Retinal pigment epithelial cell (primary cell): ENCODE results near the gene FKBP14.

Experiments
- DNase-seq: peaks from one replicate; pipeline ENCODE4 v3.0.0-alpha.2; 2010; ENCODE audit warnings: low read depth
- H3K4me3 ChIP-seq: 2 replicates; pipeline ENCODE4 v1.5.1; 2011; ENCODE audit warnings: mild to moderate bottlenecking, low read length, control low read depth, moderate library complexity
- TF ChIP-seq, protein P1 (sequence below): conservative IDR thresholded peaks from 2 replicates; pipeline ENCODE4 v1.5.1; 2011; ENCODE audit warnings: low read depth, low read length, control low read depth, inconsistent platforms

The FKBP14 gene

DNA sequence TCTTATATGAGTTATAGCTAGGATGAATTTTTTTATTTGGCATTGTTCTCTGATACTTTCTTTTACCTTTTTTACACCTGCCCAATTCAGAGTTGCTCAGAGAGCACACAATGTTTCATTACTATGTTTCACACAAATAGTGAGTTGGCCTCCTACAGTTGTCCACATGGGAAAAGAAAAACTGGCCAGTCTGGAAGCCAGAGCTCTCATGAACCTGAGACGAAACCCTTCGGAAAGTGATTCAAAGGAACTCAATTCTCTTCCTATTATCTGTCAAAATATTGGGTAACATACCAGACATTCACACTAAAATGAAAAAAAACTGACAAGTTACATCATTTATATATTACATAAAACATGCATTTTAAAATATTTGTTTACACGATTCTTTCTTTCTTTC lies 52.2 kb downstream of the FKBP14 start:
- no peak for DNase-seq
- no peak overlapping the region for H3K4me3 ChIP-seq
- TF ChIP-seq, protein P1, sequence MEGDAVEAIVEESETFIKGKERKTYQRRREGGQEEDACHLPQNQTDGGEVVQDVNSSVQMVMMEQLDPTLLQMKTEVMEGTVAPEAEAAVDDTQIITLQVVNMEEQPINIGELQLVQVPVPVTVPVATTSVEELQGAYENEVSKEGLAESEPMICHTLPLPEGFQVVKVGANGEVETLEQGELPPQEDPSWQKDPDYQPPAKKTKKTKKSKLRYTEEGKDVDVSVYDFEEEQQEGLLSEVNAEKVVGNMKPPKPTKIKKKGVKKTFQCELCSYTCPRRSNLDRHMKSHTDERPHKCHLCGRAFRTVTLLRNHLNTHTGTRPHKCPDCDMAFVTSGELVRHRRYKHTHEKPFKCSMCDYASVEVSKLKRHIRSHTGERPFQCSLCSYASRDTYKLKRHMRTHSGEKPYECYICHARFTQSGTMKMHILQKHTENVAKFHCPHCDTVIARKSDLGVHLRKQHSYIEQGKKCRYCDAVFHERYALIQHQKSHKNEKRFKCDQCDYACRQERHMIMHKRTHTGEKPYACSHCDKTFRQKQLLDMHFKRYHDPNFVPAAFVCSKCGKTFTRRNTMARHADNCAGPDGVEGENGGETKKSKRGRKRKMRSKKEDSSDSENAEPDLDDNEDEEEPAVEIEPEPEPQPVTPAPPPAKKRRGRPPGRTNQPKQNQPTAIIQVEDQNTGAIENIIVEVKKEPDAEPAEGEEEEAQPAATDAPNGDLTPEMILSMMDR, result no peak

DNA sequence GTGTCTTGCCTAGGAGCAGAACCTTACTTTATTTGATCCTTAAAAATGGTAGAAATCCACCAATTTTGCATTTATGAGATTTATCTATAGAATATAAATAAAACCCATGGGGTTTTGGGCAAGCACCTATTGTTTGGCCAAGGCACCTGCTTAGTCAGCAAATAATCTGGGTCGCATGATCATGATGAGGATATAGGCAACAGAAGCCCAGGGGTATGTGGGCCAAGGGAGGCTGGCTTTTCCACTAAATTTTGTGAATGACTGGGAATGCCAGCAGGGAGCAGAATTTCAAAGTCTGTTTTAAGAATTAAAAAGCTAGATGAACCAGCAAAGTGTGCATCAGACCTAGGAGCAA lies 54.2 kb downstream of the FKBP14 start:
- DNase-seq, result no peak
- no peak overlapping the region for H3K4me3 ChIP-seq
- TF ChIP-seq, protein P1, result no peak

DNA sequence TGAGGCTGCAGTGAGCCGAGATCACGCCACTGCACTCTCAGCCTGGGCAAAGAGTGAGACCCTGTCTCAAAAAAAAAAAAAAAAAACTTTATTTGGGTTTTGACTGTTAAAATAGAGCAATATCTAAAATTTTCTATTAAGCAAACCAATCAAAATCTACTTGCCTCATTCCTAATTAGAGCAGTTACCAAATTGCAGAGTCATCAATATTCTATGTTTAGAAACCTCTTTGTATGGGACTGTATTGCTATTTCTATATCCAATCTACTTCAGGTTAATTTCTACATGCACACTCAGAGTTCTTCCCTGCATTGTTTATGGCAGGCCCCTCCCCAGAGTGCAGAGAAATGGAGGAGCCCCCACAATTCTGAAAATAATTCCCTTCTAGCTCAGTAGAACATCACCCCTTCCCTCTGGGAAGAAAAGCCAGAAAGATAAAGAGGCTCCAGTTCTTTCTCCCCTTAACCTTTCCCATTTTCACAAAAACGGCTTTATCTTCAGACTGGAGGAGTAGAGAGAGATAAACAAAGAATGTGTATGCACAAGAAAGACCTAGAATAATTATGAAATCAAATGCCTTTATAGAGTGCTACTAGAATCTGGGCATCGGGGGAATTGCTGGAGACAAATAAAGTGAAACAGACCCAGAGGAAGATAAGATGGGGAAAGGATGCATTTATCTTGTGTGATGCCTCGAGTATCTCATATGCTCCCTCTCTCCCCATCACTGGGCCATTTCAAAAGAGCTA lies 54.8 kb downstream of the FKBP14 start:
- no peak for DNase-seq
- no peak overlapping the region for H3K4me3 ChIP-seq
- TF ChIP-seq, protein P1, result no peak

DNA sequence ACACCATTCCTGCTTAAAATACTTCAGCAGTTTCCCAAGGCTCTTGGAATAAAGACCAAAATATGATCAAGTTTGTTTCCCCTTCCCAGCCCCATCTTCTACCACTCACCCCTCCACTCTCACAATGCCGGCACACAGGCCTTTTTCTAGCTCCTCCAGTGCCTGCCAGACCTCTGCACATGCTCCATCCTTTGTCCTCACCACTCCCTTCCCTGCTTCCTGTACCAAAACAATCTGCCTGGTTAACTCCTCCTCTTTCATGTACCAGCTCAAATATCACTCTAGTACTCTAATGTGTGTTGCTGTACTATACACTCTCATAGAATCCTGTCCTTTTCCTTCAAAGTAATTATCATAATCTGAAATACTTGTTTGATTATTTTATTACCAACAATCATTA lies 56.3 kb downstream of the FKBP14 start:
- no peak for DNase-seq
- TF ChIP-seq, protein P1, result no peak
- H3K4me3 ChIP-seq, result no peak overlapping the region

DNA sequence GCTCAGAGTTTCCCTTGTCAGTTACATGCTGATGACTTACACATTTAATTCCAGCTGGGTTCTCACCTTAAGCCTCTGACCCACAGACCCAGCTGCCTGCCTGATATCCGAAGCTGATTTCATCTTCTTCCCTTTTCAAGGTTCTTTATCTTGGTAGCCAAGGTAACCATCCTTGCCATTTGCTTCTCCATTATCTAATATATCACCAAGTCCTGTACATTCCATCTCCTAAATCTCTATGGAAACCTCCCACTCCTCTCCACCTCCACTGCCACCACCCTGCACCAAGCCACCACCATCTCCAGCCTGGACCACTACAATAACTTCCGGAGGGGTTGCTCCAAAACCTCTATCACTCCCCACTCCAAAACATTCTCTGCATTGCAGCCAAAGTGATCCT lies 56.8 kb downstream of the FKBP14 start:
- TF ChIP-seq, protein P1, result no peak

DNA sequence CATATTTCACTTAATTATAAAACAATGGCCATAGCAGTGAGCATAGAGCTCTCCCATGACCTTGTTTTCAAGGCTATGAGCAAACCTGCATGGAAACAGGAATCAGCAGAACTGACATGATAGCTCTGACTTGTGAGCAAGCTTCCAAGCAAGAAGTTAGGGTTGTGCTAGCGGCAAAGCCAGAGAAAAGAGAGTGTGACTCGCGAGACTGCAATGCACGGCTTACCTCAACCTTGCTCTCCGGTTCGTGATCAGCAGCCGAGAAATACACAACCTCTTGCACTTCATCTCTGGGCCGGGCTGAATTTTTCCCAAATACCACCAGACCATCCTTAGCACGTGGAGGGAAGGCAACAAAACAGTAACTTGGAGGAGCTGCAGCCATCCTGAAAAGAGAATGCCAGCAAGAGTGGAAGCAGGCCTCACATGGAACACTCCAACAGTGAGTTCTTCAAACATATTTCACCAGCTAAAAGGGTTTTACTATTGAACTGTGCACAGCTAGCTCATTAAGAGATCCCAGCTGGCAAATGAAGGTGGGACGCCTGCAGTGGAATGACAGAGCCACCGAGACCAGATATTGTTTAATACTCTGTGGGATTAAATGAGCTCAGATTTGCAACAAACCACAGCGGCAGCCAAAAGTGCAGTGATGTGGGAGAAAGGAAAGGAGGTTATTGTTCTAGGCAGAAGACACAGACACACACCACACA lies 57.7 kb downstream of the FKBP14 start:
- peak; percentile 47 for DNase-seq
- H3K4me3 ChIP-seq, result peak overlapping the region; percentile 3
- TF ChIP-seq, protein P1, result no peak

More for the DNA sequence above, 56.8 kb downstream of the FKBP14 start:
- no peak for DNase-seq
- H3K4me3 ChIP-seq, result no peak overlapping the region

DNA sequence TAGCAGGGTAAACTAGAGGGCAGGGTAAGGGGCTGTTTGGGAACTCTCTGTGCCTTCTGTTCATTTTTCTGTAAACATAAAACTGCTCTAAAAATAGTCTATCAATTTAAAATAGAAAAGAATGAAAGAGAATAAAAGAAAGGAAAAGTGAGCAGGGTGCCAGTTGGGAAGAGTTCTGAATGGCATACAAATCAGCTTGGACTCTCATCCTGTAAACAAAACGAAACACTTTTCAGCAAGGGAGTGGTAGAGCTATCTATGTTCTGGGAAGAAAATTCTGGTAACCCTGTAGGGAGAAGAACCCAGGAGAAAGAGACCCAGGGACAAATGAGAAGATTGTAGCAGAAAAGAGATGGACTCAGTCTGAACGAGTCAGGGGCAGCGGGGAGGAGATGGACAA lies 61.5 kb downstream of the FKBP14 start:
- H3K4me3 ChIP-seq, result no peak overlapping the region
- no peak for DNase-seq
- TF ChIP-seq, protein P1, result no peak
